DMS114 treated with DMSO at 0.1 percent for 48 hours (cell line): Measurements from ENCODE around the gene CXCL12.

ENCODE experiments used
- DNase-seq: peaks from one replicate; lab custom pipeline; 2025; ENCODE audit not compliant: unreplicated experiment; lab: John Stamatoyannopoulos, UW

Gene CXCL12

DNA sequence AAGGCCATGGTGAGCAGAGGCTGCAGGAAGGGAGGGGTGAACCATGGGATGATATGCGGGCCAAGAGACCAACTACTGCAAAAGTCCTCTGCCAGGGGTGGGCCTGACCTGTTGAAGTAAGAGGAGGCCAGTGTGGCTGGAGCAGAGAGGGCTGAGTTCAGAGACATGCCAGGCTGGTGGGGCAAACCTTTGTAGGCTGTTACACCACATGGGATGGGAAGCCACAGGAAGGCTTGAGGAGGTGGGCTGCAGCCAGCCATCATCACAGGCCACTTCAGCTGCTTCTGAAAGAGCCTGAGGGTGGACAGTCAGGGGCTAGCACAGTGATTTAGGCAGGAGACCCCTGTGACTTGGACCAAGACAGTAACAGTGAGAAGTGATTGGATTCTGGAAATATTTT, 20.3 kb downstream of the CXCL12 start:
- no peak for DNase-seq

DNA sequence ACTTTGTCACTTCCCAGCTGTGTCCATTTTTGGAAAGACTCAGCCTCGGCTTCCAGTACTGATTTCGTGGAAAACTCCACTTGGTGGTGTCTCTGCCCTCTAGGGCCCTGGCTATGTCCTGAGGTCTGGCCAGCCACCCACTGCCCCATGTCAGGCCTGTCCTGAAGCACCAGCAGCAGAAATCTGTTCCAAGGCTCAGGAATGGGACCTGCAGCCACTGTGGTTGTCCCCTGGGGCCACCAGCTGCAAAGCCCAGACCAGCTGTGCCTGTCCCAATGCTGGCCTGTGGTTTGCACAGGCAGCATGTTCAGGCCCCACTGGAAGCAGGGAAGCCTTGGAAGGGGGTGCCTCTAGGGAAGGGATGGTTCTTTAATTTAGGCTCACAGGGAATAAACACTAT, 21.2 kb downstream of the CXCL12 start:
- no peak for DNase-seq

DNA sequence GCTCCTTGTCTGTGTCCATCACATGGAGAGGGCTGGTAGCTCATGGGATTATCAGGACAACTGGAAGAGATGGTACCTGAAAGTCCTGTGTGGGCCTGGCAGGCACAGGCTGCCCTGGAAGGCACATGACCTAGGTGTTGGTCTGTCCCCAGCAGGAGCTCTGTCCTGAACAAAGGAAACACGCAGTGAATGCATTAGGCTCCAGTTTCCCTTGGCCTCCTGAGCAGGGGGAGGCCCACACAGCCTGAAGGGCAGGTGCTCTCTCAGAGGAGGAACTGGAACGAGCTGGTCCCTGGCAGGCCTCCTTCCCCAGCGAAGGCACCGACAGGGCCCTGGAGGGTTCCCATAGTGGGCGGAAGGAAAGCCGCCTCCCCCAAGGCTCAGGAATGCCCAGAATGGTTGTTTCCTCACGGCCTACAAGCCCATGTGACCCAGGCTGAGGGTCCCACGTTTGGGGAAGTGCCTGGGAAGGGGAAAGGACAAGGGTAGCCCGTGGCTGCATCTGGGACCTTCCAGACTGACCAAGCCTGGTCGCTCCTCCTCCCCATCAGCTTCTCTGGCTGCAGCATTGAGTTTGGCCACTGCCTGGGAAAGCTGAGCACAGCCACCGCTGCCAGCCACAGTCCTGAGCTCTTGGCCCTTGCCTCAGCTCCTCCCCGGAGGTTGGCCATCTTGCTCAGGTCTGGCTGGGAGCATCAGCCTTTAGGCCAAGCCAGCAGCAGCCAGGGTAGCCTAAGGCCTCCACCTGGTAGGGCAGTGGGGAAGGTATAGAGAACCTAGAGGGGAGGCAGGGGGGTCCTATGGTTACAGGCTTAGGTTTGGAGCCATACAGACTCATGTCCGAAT, 21.8 kb downstream of the CXCL12 start:
- DNase-seq, result no peak

DNA sequence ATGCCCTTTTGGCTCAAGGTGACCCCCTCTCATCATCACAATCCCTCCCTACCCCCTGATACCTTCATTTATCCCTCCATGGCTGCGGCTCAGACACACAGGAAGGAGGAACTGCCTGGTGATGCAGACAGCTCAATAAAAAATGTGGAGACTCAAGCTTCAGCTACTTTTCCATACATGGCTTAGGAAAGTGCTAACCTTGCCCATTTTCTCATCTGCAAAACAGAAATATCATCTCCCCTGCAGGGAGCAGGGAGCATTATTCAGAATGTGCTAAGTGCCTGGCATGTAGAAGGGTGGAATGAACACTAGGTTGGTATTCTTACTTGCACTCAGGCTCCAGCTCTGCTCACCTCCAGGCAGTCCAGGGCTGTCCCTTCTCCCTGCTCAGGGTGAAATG, 23.8 kb downstream of the CXCL12 start:
- DNase-seq, result no peak

DNA sequence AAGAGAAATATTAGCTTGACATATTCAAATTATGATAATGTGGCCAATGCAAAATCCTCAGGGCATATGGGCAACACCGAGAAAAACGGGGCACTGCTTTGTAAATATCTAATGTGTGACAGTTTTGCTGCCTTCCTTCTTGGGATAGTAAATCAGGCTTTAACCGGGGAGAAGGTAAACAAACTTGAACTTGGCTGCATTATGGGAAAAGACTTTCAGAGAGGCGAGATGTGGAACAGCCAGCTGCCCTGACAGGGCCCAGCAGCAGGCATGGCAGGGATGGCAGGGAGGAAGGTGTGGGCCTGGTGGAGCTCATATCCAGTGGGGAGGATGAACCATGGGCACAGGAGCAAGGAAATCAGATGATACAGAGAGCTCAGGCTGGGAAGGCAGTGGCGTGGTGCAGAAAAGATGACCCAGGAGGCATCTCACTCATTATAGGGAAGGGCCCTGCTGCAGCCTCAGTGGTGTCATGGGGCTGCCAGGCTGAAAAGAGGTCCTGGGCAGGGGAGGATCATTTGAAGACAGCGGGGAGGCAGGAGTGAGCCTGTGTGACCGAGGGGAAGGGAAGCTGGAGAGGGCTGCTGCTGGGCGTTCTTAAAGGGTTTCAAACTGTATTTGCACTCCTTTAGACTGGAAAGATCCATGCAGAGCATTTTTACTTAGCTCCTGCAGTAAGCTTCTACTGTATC, 26.7 kb downstream of the CXCL12 start:
- no peak for DNase-seq

DNA sequence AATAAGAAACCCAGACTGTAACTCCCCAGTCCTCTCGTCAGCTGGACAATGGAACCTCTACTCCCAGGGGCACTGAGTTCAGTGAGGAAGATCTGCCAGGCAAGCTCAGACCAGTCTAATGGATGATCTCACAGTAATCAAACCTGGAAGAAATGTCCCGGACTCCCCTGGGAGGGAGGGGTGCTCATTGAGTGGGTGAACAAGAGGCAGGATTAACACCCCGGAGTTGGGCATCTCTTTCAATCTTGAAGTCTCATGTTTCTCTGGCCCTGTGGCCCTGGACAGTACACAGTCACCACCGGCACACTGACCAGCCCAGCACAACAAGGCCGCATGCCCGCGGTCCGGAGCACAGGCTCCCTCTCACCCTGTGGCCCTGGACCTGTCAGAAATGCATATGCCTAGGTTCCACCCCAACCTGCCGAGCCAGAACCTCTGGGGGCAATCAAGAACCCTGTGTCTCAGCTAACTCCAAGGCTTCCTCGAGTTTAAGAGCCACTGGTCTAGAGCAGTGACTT, 27.8 kb downstream of the CXCL12 start:
- no peak for DNase-seq

DNA sequence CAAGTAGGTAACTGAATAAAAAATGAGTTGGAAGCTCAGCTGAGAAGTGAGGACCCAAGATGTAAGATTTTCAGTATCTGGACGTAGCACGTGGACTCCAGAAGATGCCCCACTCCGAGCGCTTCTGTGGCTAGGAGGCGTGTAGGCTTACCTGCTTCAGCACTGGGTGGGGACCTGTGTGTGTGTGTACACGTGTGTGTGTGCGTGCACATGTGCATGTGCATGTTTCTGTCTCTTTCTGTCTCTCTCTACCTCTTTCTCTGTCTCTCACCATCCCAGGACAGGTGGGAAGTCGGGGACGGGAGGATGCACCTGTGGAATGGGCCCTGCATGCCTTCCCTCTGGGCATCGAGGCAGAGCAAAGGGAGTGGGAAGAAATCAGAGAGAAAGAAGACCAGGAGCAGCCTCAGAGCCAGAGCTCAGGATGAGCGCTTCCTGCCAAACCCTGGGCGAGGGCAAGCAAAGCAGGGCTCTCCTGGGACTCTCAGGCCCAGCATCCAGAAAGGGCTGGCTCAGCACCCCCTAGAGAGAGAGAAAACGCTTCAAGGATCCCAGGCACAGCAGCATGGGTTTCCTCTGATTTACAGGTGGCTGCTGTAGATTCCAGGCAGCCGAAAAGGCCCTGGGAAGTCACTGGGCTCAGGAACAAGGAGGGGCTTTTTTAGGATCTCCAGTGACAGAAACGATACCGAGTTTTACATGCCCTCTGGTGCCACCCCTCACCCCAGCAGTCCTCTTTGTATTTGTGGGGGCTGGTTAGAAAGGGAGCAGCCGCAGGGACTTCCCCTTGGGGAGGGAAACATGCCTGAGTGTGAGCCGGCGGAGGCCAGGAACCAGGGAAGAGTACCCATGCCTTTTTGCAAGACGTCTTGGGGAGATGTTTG, 28.5 kb downstream of the CXCL12 start:
- no peak for DNase-seq

DNA sequence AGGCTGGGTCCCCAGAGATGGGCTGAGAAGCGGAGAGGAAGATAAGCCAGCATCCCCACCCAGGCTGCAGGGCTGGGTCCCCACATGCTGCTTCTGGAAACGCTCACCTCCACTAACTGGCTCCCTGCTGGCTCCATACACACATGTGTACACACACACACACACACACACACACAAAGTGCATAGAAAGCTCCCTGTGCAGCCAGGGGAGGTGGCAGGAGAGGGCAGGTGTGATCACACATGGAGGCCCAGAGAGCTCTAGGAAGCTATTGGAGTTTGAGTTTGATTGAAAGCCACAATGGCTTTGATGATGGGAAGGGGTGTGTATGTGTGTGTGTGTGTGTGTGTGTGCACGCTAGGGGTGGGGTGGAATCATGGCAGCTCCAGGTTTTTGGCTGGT, 29.3 kb downstream of the CXCL12 start:
- DNase-seq, result no peak

DNA sequence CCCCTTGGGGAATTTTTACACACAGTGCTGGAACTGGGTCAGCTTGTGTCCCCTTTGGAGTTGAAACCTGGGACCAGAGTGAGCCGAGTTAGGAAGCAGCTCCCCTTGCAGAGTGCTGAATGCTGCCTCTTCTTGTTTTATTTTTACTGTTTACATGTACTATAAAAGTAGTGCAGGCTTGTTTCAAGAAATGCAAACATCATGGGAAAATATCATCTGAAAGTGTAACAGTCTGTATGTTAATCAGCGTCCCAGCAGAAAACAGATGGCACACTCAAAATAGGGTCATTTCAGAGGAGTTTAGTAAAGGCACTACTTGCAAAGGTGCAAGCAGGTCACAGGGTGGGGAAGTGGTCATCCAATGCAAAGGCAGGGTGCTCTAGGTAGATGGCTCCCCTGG, 30.1 kb downstream of the CXCL12 start:
- no peak for DNase-seq

DNA sequence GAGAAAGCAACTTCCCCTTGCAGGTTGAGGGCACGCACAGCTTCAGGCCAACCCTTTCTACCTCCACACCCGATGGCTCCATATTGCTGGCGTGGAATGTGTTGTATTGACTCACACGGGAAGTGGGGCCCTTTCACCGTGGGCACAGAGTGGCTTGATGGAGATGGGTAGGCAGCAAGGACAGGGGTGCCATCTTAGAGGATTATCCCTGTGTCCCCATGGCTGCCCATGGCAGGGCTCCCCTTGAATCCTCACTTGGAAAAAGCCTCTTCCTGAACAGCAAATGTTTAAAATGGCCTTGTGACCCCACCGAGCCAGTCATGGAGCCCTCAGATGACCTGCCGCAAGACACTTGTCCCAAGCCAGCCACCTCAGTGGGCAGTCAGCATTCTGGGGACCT, 31.2 kb downstream of the CXCL12 start:
- no peak for DNase-seq

DNA sequence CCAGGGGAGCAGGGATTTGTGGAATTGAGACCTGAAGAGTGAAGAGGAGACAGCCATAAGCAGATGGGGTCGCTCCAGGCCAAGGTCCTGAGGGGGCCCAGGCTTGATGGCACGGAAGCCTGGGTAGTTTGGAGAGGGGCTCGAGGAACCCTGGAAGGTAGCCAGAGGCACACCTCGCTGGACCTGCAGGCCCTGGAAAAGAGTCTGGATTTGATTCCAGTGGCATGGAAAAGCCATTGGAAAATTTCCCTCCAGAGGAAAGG, 31.8 kb downstream of the CXCL12 start:
- no peak for DNase-seq

DNA sequence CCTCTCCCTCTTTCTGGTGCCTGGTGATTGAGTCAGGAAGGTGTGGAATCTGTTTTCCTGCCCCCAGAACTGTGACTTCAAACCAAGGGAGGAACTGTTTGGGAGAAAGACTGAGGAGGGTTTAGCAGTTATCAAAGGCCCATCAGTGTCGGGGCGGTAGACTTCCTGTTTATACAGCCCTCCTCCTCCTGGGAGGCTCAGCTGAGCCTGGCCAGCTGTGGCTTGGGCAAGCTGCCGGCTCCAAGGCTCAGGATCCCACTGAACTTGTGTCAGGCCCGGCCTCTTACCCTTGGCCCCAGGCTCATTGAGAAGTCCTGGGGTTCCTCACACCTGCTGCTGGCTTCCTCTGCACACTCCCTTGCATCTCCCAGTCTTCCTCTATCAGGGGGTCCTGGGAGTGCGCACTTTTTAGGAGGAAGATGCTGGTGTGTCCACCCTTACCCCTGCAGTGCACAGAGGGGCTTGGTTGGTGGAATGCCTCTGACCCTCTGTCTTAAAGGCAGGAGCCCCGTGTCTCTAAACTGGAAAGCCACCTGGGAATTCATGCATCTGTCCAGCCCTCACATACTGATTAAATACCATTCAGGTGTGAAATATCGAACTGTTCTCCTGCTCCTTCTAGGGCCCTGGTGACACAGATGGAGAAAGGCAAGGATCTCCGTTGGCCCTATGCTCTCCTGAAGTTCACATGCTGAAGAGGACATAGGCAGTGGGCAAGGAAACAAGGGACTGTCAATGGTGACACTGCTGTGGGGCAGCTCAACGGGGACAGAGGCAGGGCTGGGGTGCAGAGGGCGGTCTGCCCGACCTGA, 32.4 kb downstream of the CXCL12 start:
- no peak for DNase-seq

DNA sequence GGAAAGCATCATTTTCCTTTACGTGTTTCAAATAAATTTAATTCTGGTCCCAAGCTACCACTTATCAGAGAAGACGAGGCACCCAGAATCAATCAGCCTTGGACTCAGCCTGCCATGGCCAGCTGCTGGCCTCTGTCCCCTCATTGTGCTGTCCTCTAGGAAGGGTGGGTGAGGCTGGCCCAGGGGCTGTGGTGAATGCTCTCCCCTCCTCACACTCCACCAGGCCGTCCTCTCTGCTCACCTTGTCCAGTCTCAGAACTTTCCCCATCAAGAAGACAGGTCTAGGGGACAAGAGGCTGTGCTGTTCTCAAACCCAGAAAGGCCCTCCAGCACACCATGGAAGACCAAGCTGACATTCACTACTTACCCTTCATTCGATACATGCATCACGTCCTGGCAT, 36.4 kb downstream of the CXCL12 start:
- no peak for DNase-seq

DNA sequence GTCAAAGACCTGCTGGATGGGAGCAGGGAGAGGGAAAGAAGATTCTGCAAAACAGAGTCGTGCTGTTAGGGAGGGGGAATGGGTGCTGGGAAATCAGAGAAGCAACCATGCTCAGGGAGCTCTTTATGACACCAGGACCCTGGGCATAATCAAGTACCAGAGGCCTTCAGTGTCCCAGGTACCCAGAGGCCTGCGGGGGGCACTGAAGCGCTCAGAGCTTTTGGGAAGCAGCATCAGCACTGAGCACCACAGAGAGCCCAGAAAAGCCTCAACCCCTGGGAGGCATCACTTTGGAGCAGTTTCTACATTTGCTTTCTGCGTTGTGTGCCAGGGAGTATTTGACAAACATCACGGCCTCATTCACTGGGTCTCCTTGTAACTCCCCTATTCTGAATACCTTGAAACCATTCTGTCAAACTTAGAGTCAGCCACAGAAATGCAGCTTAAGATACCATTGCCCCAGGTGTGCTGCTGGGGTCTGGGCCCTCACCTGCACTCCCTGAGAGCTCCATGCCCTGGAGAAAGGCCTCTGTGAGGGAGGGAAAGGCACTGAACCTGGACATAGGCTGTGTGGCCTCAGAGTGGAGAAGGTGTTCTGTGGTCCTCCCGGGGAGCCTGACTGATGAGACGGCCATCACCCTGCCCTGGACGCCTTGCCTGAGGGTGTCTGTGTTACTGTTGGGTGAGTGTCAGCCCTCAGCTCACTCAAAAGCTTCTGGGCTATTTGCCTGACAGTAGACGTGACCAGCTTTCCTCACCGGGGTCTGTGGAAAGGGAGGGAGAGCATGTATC, 37.1 kb downstream of the CXCL12 start:
- DNase-seq, result no peak

DNA sequence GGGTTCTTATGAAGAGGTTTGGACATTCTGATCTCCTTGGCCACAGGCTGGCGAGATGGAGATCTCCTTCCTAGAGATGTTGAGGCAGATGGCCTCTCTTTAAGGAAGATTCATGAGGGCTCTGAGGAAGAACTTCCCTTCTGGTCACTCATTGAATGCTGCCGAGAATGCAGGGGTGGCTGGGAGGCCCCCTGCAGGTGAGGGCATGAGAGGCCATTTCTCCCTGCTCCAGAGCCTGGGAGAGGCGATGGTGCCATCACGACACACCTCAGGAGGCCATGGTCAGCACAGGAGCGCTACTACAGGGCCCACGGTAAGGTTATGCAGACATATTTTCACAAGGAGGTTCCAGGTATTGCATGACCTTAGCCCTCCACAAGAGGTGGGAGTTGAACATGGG, 40.2 kb downstream of the CXCL12 start:
- no peak for DNase-seq

DNA sequence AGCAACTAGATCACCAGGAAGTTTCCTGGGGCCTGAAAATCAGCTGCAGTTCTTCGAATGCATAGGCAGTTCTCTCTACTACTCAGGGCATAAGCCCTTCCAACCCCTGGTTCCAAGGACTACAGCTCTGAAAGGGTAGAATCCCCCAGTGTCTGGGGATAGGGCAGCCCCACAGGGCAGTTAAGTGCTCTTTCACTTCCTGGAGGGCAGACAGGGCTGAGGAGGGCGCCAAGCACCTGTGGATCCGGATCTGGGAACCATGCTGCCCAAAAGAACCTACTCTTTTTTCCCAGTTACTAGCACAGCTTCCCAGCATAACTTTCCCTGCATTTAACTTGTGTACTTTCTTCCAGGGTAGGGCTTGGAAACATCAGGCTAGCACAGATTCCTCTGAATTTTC, 41.1 kb downstream of the CXCL12 start:
- DNase-seq, result no peak

DNA sequence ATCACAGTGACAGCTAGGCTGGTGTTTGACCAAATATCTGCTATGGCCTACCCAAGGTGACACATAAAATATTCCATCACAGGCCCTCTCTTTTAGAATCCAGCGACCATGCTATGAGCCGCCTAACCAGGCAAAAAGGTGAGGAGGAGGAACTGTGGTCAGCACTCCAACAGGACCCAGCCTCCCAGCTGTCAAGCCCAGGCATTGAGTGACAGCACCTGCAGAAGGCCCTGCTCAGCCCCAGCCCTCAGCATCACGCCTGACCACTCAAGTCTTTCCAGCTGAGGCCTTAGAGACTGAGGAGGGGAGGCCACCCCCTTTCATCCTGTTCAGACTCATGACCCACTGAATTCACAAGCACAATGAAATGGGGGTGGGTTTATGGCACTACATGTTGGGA, 43.0 kb downstream of the CXCL12 start:
- no peak for DNase-seq

DNA sequence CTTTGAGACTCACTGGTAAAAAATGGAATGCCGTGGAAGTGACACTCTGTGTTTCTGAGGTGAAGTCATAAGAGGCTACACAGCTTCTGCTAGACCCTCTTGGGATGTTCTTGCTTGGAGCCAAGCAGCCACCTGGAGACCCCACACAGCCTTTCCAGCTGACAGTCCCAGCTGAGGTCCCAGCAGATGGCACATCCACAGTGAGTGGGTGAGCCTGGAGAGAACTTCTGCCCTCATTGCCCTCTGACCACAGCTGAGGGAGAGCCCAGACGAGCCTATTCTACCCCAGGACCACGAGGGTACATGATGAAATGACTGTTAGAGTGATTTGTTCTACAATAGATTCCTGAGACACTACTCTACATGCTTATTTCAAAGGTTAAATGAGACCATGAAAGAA, 44.3 kb downstream of the CXCL12 start:
- DNase-seq, result no peak

DNA sequence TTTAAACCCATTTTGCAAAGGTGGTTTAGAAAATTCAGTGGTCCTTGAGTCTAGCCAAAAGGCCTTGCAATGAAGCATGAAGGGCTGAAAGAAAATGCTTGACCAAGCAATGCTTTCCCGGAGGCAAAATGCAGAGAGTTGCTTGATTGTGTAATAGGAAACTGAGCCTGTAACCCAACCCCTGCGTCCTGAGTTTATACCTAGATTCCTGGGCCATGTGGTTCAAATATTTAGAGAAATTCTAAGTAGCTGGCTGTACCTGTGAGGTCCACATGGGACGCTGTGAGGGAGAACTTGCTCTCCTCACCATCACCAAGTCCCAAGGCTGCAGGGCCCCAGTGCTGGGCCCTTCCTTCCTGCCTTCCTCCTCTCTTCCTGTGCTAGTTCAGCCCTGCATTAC, 45.7 kb downstream of the CXCL12 start:
- DNase-seq, result no peak

DNA sequence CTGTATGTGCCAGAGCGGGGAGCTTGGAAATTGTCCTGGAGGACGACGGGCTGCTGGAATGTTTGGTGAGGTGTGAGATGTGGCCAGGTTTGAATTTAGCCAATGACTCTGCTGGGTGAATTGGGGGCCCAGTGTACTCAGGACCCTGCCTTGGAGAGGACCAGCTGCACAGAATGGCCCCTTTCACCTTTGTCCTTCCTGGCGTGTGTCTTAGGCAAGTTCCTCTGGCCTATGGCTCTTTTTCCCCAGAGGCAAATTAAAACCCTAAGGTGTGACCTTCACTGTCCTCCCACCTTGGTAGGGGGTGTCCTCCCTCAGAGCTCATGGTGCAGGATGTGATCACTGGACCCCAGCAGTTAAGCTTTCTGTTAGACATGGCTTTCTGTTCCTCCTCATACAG, 47.8 kb downstream of the CXCL12 start:
- DNase-seq, result no peak
